ENCODE data around the gene ODC1.

DNA sequence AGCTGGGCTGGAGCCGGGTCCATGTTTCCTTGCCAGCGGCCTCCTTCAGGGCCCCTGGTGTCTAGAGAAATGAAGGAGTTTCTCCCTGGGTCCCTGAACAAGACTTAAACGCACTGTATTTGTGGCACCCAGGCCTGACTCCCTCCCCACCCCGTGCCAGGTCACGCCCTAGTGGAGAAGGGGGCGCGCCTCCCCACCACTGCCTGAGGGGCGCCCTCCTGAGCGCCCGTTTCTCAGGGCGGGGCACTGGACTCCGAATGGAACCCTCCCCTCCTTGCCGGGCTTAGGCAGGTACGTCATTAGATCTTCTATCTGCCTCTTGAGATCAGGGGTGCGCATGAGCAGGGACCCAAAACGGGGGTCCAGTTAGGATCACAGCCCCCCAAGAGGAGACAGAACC, 16.3 kb downstream of the ODC1 start:
- TF ChIP-seq POLR2A (IDR thresholded peaks at IDR 0.05; ENCODE audit: low read depth) (no peak), CTCF (IDR thresholded peaks at IDR 0.05) (no peak), POLR2AphosphoS5 (IDR thresholded peaks at IDR 0.05) (no peak), EP300 (IDR thresholded peaks at IDR 0.05) (no peak)

Measured in esophagus muscularis mucosa (tissue), 4 donors.